Activated naive CD4-positive, alpha-beta T cell treated with Interleukin-2 at 50 U/mL for 16 hours (primary cell): ENCODE results near the gene CADM1.

ENCODE experiments used
- DNase-seq: peaks from one replicate; pipeline ENCODE4 v3.0.0-alpha.2; 2020

CADM1 gene

GRCh38 chr11:115226556-115226955, 277.7 kb downstream of the CADM1 start:
- no peak for DNase-seq

DNA sequence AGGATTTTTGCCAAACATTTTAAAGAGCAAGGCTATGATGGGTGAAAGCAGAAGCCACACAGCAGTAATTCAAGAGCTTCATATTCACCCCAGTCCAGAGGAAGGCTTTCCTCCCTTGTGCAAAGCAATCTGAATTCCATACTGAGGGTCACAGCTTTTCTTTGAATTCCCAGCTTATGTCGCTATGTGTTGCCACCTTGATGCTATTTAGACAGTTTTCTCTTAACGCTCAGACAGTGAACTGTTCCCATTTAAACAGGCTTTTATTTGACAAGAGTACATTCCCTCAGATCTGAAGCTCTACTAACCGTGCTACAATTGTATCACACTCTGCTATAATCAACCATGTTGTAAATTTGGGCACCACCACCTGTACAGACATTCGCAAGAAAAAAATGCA, 279.7 kb downstream of the CADM1 start:
- no peak for DNase-seq

GRCh38 chr11:115222863-115223530, 281.2 kb downstream of the CADM1 start:
- DNase-seq, result no peak

DNA sequence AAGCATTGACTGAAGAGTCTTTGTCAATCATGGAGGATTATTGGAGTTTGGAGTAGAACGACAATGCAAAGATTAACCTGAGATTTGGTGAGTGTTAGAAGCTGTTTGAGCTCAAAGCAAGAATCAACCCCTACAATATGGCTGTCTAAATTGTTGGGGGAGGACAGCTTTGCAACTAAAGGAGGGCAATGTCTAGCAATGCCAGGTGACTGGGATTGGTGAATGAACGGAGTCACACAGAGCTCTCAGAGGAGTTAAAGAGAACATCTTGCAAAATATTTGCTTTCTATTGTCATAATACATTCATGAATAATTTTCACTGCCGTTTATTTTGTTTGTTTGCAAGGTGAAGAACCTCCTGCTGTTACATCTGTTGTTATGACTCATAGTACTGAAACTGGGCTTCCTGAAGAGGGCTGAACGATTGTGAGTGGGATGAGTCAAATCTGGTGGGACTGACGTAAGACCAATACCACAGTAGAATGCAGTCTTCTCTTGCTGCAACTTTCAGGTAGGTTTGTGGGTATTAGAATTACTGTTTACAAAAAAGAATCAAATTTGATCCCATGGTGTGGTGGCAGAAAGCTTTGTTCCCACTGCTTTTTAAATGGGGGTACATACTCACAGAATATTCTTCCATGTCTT, 281.9 kb downstream of the CADM1 start:
- DNase-seq, result peak; percentile 6

GRCh38 chr11:115221461-115222069, 282.6 kb downstream of the CADM1 start:
- no peak for DNase-seq

GRCh38 chr11:115220911-115221310, 283.3 kb downstream of the CADM1 start:
- no peak for DNase-seq

- DNase-seq, result no peak
Observed at GRCh38 chr11:115220423-115220822, 283.8 kb downstream of the CADM1 start.

DNA sequence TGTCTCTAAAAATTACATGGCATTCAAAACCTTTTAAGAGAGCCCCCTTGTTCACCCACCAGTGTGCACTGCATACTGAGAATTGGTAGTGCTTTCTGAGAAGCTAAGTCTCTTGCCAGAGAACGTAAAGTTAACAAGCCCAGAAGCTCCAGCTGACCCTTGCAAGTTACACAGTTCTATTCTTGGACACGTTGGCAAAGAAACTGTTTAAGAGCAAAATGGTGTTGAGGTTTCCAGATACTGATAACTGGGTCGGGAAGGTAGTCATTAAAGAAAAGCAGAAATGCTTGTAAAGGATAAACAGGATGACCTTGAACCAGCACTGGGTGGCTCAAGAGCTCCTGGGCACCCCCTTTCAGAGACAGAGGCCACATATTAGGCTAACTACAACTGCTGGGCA, 284.8 kb downstream of the CADM1 start:
- no peak for DNase-seq

DNA sequence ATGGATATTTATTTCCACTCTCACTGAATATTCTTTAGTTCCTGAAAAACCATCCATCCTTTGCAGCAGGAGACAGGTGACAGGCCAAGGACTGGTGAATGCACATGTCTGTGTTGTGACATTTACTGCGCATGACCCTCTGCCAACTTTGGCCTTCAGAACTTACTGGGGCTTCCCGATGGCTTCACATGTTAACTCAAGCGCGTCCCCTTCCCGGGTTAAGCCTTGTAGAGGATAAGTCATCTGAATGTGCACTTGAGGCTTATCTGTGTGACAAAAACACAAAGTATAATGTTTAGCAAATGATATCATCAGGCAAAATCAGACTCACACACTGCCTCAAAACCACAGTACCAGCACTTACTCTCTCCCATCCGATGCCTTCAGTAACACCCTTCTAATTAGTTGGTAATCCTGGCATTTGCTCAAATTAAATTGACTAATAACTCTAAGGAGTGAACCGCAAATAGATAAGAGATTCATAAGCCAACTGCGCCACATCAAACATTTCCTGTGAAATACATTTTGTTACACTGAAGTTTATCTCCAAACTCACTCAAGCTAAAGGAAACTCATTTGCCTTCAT, 286.4 kb downstream of the CADM1 start:
- no peak for DNase-seq

GRCh38 chr11:115215694-115216617, 288.3 kb downstream of the CADM1 start:
- DNase-seq, result no peak

GRCh38 chr11:115214644-115215234, 289.5 kb downstream of the CADM1 start:
- no peak for DNase-seq

DNA sequence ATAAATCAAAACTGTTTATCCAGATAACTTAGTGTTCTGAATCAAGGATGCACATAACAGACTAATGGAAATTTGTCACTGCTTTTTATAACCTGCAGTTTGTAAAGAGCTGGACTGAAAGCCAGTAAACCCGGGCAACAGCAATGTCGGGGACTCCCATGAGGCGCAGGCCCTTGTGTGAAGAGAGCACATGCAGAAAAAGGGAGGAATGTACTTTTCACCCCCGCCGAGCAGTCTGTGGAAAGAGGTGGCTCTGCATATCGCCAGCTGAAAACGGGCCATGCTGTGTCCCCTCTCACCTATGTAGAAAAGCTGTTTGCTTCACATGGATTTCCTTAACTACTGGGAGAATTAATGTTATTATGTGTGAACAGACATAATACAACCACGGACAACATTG, 291.2 kb downstream of the CADM1 start:
- DNase-seq, result no peak

DNA sequence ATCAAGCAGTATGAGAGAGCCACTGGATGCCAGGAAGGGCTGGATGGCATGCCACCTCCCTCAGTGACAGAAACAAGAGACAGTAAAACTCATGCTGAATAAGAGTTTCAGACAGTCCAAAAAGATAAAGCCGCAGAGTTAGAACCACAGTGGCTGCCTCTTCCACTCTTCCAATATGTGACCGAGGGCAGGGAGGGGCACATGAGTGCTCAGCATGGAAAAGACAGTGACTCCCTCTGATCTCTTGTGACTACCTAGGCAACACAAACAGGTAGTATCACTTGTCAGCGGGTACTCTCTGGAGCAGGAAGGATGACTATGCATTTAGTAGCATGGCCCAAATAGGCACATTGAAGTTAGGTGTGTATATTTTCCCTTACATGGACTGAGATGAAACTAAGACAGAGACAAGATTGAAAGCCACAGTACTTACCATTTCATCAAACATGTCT, 295.4 kb downstream of the CADM1 start:
- no peak for DNase-seq

DNA sequence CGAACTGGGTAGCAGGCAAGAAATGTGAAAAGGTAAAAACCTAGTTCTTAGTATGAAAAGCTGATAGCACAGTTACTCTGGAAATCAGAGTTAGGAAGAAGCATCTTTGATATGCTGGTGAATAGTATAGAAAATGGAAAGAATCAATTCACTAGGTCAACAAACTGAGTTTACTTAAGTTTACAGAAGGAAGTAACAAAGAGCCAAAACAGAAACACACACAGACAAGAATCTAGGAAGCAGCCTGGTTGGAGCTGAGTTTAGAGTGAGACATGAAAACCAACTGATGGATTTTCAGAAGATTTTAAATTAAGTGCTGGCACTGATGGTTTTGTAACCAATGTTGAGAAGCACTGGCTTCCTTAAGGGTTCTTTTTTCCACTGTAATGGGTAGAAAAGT, 296.3 kb downstream of the CADM1 start:
- DNase-seq, result no peak

DNA sequence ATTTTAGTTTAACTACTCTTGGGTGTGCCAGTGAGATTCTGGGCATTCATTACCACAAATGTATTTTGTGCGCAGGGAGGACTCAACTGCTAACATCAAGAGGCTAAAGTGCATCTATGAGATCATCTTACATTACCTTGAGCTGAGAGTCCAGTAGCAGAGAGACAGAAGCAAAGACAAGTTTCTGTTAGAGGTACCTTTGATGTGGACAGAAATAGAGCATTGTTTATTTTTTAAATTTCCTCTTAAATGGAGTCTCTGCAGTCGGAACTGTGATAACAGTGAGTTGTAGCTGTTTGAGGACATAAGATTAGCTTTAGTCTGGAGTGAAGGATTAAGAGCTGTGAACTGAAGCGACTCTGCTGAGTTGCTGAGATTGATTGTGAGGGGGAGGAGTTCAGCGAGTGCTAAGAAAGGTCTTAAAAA, 297.0 kb downstream of the CADM1 start:
- DNase-seq, result no peak

DNA sequence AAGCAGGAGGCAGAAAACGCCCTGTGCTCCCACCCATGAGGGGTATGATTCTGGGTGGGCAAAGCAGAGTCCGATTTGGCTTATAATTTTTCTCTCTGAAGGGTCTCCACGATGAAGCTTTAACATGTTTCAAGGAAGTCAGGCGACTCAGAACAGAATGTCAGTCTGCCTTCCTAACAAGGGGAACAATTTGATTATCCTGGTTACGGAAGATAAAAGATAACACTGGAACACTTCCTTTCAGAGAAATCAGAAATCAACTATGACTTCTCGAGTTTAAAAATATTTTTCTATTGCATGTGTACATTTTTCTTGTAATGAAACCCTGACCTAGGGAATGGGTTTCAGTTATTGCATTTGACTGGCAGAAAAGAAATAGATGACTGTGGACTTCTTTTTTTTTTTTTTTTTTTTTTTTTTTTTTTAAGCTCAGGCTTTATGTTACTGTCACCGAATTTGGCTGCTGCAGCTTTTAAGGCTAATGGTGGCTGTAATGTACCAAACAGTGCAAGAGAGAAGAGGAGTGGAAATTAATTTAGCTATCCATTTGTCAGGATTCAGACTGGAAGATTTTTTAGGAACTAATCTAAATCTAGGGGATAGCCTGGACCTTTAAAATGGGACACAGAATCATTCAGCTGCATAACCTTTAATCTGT, 297.7 kb downstream of the CADM1 start:
- no peak for DNase-seq

GRCh38 chr11:115202900-115203552, 301.2 kb downstream of the CADM1 start:
- DNase-seq, result no peak

DNA sequence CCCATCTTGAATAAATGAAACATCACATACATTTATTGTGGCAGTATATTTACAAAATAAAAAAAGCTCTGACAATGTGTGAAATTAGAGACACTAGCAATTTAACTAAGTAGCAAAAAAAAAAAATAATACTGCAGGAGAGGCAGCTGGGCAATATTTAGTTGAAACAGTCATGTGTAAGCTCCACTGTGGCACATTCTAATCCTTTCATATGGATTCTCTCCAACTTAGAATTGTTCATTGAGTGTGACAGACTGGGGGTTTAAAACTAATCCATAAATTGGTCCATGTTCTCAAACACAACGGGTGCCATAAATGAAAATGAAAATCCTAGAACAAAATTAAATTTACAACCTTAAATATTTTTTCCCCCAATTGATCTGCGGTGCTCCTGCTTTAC, 302.1 kb downstream of the CADM1 start:
- DNase-seq, result no peak

GRCh38 chr11:115201111-115201792, 303.0 kb downstream of the CADM1 start:
- no peak for DNase-seq

DNA sequence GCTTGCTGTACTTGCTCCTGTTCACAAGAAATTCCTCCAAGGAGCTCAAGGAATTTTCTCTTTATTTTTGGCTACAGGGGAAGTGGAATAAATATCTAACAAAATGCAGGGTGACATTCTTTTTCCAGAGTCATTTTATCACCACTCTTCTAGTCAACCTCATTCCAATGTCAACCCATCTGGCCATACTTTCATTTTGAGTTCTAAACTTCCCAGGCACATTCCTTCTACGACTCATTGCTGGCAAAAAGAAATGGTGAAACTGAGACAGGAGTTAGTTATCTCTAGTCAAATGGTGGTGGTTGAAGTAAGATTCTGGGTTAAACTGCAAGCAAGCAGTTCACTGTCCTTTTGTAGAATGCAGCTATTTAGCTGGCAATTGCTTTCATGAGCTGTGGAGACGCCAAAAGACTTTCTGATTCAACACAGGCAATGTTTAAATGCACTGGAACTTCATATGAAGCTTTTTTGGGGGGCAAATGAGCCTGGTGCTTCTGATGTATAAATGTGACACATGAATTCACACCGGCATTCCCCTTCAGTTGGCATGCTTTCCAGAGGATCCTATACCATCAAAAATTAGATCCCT, 304.6 kb downstream of the CADM1 start:
- DNase-seq, result no peak
